HepG2 (cell line): ENCODE results near the gene ZNF446. TPM values are rescaled to one million over a fixed set of nuclear protein-coding genes. Genes with fewer than 3 reads are reported as not detected.

ENCODE experiments used
- ARNT2 ChIP-seq: sonication (generic); formaldehyde crosslinking; IDR thresholded peaks from 2 replicates; pipeline ENCODE4 v1.8.0; 2022; ENCODE audit warnings: mild to moderate bottlenecking, low read depth, missing genetic modification reagents, moderate library complexity
- ATF3 ChIP-seq: sonication (generic); formaldehyde crosslinking; IDR thresholded peaks from 2 replicates; pipeline ENCODE4 v1.4.0; 2020; ENCODE audit warnings: missing genetic modification reagents
- CHD4 ChIP-seq: fragments of 200-600 bp; sonication (generic); IDR thresholded peaks from 2 replicates; pipeline ENCODE4 v1.7.0; 2017; ENCODE audit warnings: mild to moderate bottlenecking, low read length, borderline replicate concordance
- DNMT3B ChIP-seq: conservative IDR thresholded peaks from 2 replicates; pipeline ENCODE4 v1.6.1; 2016; ENCODE audit warnings: missing biosample characterization, control low read depth
- HDAC2 ChIP-seq: sonication (generic); formaldehyde crosslinking; IDR thresholded peaks from 2 replicates; pipeline ENCODE4 v1.4.0; 2020; ENCODE audit warnings: missing genetic modification reagents
- HNF4A ChIP-seq: sonication (generic); formaldehyde crosslinking; IDR thresholded peaks from 2 replicates; pipeline ENCODE4 v1.4.0; 2020; ENCODE audit warnings: missing genetic modification reagents
- HNF4G ChIP-seq, 2 experiments: sonication (generic) in 1 of 2; formaldehyde crosslinking in 1 of 2; IDR thresholded peaks; 2 replicates each; pipeline versions ENCODE4 v1.4.0 to v1.6.1; 2011 to 2020; ENCODE audit warnings: borderline replicate concordance in 2 of 2, low read depth in 2 of 2, mild to moderate bottlenecking in 2 of 2, low read length in 1 of 2, missing genetic modification reagents in 1 of 2, moderate library complexity in 1 of 2
- IKZF4 ChIP-seq: sonication (generic); formaldehyde crosslinking; IDR thresholded peaks from 2 replicates; pipeline ENCODE4 v1.5.1; 2020; ENCODE audit warnings: borderline replicate concordance, mild to moderate bottlenecking, low read depth, missing genetic modification reagents; ENCODE audit errors: not compliant biosample characterization
- ISX ChIP-seq: sonication (generic); formaldehyde crosslinking; conservative IDR thresholded peaks from 2 replicates; pipeline ENCODE4 v1.5.0; 2020; ENCODE audit warnings: missing genetic modification reagents
- KLF9 ChIP-seq: IDR thresholded peaks from 2 replicates; pipeline ENCODE4 v1.6.1; 2016; ENCODE audit warnings: low read depth
- POLR2A ChIP-seq, 2 experiments: IDR thresholded peaks; 2 replicates each; pipeline ENCODE4 v1.6.1; 2011; ENCODE audit warnings: low read depth in 2 of 2, low read length in 2 of 2, mild to moderate bottlenecking in 1 of 2, moderate library complexity in 1 of 2; ENCODE audit not compliant: insufficient read depth in 1 of 2
- RAD21 ChIP-seq: fragments of 450-650 bp; formaldehyde crosslinking; IDR thresholded peaks from 2 replicates; pipeline ENCODE4 v1.5.0; 2020; ENCODE audit warnings: mild to moderate bottlenecking
- SOX6 ChIP-seq, 2 experiments: fragments of 450-650 bp in 1 of 2; sonication (generic) in 1 of 2; formaldehyde crosslinking in 1 of 2; IDR thresholded peaks; 2 replicates each; pipeline versions ENCODE4 v1.4.0 to v1.6.1; 2017 to 2020; ENCODE audit warnings: antibody characterized with exemption in 1 of 2, mild to moderate bottlenecking in 1 of 2, missing genetic modification reagents in 1 of 2
- TBX3 ChIP-seq: fragments of 450-650 bp; IDR thresholded peaks from 2 replicates; pipeline ENCODE4 v1.6.1; 2017; ENCODE audit warnings: antibody characterized with exemption, mild to moderate bottlenecking, inconsistent platforms, borderline replicate concordance
- ZNF101 ChIP-seq: sonication (generic); formaldehyde crosslinking; IDR thresholded peaks from 2 replicates; pipeline ENCODE4 v1.4.0; 2020; ENCODE audit warnings: mild to moderate bottlenecking, low read depth, missing genetic modification reagents, borderline replicate concordance
- ZNF24 ChIP-seq: fragments of 450-650 bp; IDR thresholded peaks from 2 replicates; pipeline ENCODE4 v1.6.1; 2017; ENCODE audit warnings: antibody characterized with exemption, mild to moderate bottlenecking
- ZNF7 ChIP-seq: IDR thresholded peaks from 2 replicates; pipeline ENCODE4 v1.6.1; 2016; ENCODE audit warnings: missing biosample characterization, missing genetic modification reagents
- ZNF703 ChIP-seq: sonication (generic); formaldehyde crosslinking; IDR thresholded peaks from 2 replicates; pipeline ENCODE4 v1.5.1; 2020; ENCODE audit warnings: missing genetic modification reagents, mild to moderate bottlenecking, moderate library complexity, borderline replicate concordance
- ZZZ3 ChIP-seq: sonication (generic); formaldehyde crosslinking; IDR thresholded peaks from 2 replicates; pipeline ENCODE4 v1.4.0; 2020; ENCODE audit warnings: missing genetic modification reagents, mild to moderate bottlenecking, borderline replicate concordance
- polyA plus RNA-seq, 8 experiments: library from polyadenylated mRNA; depleted of rRNA in 3 of 8; stranded (reverse) in 7 of 8; unstranded in 1 of 8; fragments of >200 nt; fragmentation: Illumina TruSeq in 4 of 8; extraction: Trizol in 4 of 8; gene quantifications; 2 replicates each; pipeline versions ENCODE4 v1.2.1 to v1.2.3, GENCODE V29; 2011 to 2016; ENCODE audit warnings: low read depth in 4 of 8, missing spikeins in 1 of 8, mixed read lengths in 1 of 8; ENCODE audit not compliant: insufficient read depth in 1 of 8
- total RNA-seq, 5 experiments: library from RNA; depleted of rRNA; stranded (reverse); fragments of >200 nt; fragmentation: Illumina TruSeq; extraction: Trizol; gene quantifications; 2 replicates each; pipeline ENCODE4 v1.2.3, GENCODE V29; 2016; ENCODE audit warnings: low read depth in 1 of 5
- TF ChIP-seq, protein P1 (sequence below): sonication (generic); formaldehyde crosslinking; IDR thresholded peaks from 2 replicates; pipeline ENCODE4 v1.9.0; 2022; ENCODE audit warnings: low read depth, missing genetic modification reagents
- TF ChIP-seq, protein P2 (sequence below): sonication (generic); formaldehyde crosslinking; IDR thresholded peaks from 2 replicates; pipeline ENCODE4 v1.4.0; 2020; ENCODE audit warnings: mild to moderate bottlenecking, missing genetic modification reagents
- TF ChIP-seq, protein P3 (sequence below): sonication (generic); formaldehyde crosslinking; IDR thresholded peaks from 2 replicates; pipeline ENCODE4 v1.4.0; 2020; ENCODE audit warnings: missing genetic modification reagents, borderline replicate concordance

The ZNF446 gene
- total and polyA plus RNA-seq, 2 of the 13 experiments (the other 11 are each of a cell fraction or from before 2014, with no cell fraction given) = 3.0 to 3.6 TPM

- no peak for TF ChIP-seq ZNF7
- TF ChIP-seq, protein P1, sequence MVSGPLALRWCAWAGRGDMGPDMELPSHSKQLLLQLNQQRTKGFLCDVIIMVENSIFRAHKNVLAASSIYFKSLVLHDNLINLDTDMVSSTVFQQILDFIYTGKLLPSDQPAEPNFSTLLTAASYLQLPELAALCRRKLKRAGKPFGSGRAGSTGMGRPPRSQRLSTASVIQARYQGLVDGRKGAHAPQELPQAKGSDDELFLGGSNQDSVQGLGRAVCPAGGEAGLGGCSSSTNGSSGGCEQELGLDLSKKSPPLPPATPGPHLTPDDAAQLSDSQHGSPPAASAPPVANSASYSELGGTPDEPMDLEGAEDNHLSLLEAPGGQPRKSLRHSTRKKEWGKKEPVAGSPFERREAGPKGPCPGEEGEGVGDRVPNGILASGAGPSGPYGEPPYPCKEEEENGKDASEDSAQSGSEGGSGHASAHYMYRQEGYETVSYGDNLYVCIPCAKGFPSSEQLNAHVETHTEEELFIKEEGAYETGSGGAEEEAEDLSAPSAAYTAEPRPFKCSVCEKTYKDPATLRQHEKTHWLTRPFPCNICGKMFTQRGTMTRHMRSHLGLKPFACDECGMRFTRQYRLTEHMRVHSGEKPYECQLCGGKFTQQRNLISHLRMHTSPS (CRISPR knock-in tag) = peak; percentile 51; the same call in 1 of the 2 replicates
- TF ChIP-seq HNF4G (IDR thresholded peaks at IDR 0.05; ENCODE audit: borderline replicate concordance, low read depth, low read length) = peak; percentile 90
- peak; percentile 88 for TF ChIP-seq HNF4G (CRISPR knock-in tag; IDR thresholded peaks at IDR 0.05; ENCODE audit: borderline replicate concordance, low read depth)
- TF ChIP-seq HDAC2 = peak; percentile 51; the same call in 1 of the 2 replicates
- TF ChIP-seq IKZF4 (CRISPR knock-in tag) = no peak
- no peak for TF ChIP-seq ZNF101 (CRISPR knock-in tag)
- no peak for TF ChIP-seq SOX6 (IDR thresholded peaks at IDR 0.05)
- TF ChIP-seq SOX6 (CRISPR knock-in tag; IDR thresholded peaks at IDR 0.05) = peak; percentile 50; the same call in 1 of the 2 replicates
- no peak for TF ChIP-seq KLF9 (CRISPR knock-in tag)
- no peak for TF ChIP-seq CHD4
- TF ChIP-seq RAD21 (CRISPR knock-in tag) = no peak
- TF ChIP-seq ARNT2 = peak; percentile 43; the same call in 1 of the 2 replicates
- TF ChIP-seq ZZZ3 (CRISPR knock-in tag) = no peak
- no peak for TF ChIP-seq ZNF703
- no peak for TF ChIP-seq ZNF24
- TF ChIP-seq POLR2A (IDR thresholded peaks at IDR 0.05; ENCODE audit: insufficient read depth in 1 of 2, low read depth in 2 of 2, low read length in 2 of 2) = no peak
- TF ChIP-seq, protein P2, sequence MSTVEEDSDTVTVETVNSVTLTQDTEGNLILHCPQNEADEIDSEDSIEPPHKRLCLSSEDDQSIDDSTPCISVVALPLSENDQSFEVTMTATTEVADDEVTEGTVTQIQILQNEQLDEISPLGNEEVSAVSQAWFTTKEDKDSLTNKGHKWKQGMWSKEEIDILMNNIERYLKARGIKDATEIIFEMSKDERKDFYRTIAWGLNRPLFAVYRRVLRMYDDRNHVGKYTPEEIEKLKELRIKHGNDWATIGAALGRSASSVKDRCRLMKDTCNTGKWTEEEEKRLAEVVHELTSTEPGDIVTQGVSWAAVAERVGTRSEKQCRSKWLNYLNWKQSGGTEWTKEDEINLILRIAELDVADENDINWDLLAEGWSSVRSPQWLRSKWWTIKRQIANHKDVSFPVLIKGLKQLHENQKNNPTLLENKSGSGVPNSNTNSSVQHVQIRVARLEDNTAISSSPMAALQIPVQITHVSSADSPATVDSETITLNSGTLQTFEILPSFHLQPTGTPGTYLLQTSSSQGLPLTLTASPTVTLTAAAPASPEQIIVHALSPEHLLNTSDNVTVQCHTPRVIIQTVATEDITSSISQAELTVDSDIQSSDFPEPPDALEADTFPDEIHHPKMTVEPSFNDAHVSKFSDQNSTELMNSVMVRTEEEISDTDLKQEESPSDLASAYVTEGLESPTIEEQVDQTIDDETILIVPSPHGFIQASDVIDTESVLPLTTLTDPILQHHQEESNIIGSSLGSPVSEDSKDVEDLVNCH (CRISPR knock-in tag) = no peak
- TF ChIP-seq TBX3 = no peak
- TF ChIP-seq ATF3 (CRISPR knock-in tag) = no peak
- TF ChIP-seq HNF4A (CRISPR knock-in tag) = peak; percentile 82
- no peak for TF ChIP-seq ISX
- TF ChIP-seq, protein P3, sequence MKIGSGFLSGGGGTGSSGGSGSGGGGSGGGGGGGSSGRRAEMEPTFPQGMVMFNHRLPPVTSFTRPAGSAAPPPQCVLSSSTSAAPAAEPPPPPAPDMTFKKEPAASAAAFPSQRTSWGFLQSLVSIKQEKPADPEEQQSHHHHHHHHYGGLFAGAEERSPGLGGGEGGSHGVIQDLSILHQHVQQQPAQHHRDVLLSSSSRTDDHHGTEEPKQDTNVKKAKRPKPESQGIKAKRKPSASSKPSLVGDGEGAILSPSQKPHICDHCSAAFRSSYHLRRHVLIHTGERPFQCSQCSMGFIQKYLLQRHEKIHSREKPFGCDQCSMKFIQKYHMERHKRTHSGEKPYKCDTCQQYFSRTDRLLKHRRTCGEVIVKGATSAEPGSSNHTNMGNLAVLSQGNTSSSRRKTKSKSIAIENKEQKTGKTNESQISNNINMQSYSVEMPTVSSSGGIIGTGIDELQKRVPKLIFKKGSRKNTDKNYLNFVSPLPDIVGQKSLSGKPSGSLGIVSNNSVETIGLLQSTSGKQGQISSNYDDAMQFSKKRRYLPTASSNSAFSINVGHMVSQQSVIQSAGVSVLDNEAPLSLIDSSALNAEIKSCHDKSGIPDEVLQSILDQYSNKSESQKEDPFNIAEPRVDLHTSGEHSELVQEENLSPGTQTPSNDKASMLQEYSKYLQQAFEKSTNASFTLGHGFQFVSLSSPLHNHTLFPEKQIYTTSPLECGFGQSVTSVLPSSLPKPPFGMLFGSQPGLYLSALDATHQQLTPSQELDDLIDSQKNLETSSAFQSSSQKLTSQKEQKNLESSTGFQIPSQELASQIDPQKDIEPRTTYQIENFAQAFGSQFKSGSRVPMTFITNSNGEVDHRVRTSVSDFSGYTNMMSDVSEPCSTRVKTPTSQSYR (CRISPR knock-in tag) = no peak
- no peak for TF ChIP-seq DNMT3B
These were observed 34.1 kb downstream of the ZNF446 start (continued) for GRCh38 chr19:58510084-58510862.
